ENCODE results near the gene TMEM212.

DNA sequence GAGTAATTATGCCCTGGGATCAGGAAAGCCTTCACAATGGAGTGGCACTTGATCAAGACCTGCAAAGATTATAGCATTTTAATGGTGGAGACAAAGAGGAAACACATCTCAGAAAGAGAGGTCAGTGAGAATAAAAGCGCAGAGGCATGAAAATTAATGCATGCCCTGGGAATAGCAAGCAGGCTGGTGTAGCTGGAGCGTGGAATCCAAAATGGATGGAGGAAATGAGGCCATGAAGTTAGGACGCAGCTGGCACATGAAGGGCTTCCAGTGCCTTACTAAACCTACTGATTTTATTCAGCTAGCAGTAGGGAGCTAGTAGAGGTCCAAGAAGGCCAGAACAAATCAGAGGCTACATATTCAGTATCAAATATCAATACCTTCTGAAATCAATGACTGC, 38.1 kb downstream of the TMEM212 start:
- TF ChIP-seq, protein P1, sequence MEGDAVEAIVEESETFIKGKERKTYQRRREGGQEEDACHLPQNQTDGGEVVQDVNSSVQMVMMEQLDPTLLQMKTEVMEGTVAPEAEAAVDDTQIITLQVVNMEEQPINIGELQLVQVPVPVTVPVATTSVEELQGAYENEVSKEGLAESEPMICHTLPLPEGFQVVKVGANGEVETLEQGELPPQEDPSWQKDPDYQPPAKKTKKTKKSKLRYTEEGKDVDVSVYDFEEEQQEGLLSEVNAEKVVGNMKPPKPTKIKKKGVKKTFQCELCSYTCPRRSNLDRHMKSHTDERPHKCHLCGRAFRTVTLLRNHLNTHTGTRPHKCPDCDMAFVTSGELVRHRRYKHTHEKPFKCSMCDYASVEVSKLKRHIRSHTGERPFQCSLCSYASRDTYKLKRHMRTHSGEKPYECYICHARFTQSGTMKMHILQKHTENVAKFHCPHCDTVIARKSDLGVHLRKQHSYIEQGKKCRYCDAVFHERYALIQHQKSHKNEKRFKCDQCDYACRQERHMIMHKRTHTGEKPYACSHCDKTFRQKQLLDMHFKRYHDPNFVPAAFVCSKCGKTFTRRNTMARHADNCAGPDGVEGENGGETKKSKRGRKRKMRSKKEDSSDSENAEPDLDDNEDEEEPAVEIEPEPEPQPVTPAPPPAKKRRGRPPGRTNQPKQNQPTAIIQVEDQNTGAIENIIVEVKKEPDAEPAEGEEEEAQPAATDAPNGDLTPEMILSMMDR (IDR thresholded peaks at IDR 0.05) = no peak
- no peak for TF ChIP-seq POLR2A (IDR thresholded peaks at IDR 0.05)

All from right lobe of liver (tissue), 4 donors.